HG03064 (cell line): ENCODE results near the gene WBP1L.
"Not testable (repeated sequence)": the region's sequence is repeated elsewhere in the genome, so short reads cannot be mapped to it uniquely, and the experiment has no call there.

Experiments used
- ATAC-seq: cut with Tn5 transposase; IDR thresholded peaks from one replicate; pipeline ENCODE4 v1.9.1; 2021; ENCODE audit warnings: low read depth; ENCODE audit not compliant: unreplicated experiment

Gene WBP1L

GRCh38 chr10:102832987-102833386 is 89.2 kb downstream of the WBP1L start:
- no peak for ATAC-seq

GRCh38 chr10:102834143-102834542 is 90.4 kb downstream of the WBP1L start:
- no peak for ATAC-seq

- ATAC-seq = no peak
These were observed 91.3 kb downstream of the WBP1L start for GRCh38 chr10:102835007-102835482.

GRCh38 chr10:102837230-102837721 is 93.5 kb downstream of the WBP1L start, which contains the start of gene CYP17A1:
TSS of gene CYP17A1 (minus strand) at chr10:102837413. CDS start at chr10:102837361, 52 bp downstream.
- ATAC-seq = no peak

DNA sequence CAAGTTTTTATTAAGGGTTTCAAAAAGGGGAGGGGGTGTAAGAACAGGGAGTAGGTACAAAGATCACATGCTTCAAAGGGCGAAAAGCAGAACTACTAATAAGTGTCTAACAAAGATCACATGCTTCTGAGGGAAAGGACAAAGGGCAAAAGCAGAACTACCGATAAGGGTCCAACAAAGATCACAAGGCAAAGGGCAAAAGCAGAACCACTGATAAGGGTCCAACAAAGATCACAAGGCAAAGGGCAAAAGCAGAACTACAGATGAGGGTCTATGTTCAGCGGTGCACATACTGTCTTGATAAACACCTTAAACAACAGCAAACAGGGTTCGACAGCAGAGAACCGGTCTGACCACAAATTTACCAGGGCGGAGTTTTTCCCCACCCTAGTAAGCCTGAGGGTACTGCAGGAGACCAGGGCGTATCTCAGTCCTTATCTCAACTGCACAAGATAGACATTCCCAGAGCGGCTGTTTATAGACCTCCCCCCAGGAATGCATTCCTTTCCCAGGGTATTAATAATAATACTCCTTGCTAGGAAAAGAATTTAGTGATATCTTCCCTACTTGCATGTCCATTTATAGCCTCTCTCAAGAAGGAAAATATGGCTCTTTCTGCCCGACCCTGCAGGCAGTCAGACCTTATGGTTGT is 94.7 kb downstream of the WBP1L start:
- ATAC-seq = not testable (repeated sequence)

DNA sequence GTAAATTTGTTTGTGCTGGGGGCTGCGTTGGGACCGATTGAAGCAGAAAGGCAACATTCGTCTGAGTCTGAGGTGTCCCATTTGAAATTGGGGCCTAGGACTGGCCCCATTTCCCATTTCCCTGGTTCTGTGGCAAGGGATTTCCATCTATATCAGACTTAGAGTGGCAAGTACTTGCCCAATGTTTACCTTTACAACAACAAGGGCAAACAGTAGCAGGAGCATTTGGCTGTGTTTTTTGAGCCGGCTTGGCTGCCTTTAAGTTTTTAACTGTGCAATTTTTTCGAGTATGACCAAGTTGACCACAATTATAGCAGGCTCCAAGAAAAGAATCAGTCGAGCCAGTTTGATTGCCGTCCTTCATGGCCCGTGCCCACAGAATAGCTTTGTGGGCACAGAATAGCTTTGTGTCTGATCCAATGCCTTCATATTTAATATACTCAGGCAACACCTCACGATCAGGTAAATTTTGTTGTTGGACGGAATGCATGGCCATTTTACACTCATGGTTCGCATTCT is 98.1 kb downstream of the WBP1L start:
- no peak for ATAC-seq

DNA sequence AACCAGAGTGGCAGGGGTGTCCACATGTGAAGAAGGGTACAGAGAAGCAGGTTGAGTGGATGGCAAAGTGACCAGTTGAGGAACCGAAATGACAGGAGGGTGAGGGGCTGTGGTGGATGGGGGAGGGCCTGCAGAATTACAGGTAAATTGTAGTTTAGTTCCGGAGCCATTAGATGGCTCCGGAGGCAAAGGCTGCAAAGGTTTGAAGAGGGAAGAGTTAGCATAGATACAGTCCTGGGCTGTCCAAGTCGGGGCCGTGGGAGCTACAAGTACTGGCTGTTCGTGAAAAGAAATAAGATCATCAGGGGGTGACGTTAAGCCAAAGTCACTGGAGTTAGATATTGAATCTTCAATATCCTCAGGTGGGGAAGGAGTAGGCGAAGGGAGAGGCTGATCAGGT is 99.4 kb downstream of the WBP1L start:
- ATAC-seq = not testable (repeated sequence)

DNA sequence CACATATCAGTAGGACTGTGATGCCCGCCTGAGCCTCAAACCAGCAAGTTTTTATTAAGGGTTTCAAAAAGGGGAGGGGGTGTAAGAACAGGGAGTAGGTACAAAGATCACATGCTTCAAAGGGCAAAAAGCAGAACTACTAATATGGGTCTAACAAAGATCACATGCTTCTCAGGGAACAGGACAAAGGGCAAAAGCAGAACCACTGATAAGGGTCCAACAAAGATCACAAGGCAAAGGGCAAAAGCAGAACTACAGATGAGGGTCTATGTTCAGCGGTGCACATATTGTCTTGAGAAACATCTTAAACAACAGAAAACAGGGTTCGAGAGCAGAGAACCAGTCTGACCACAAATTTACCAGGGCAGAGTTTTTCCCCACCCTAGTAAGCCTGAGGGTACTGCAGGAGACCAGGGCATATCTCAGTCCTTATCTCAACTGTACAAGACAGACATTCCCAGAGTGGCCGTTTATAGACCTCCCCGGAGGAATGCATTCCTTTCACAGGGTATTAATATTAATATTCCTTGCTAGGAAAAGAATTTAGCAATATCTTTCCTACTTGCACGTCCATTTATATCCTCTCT is 100.5 kb downstream of the WBP1L start:
- ATAC-seq = not testable (repeated sequence)

DNA sequence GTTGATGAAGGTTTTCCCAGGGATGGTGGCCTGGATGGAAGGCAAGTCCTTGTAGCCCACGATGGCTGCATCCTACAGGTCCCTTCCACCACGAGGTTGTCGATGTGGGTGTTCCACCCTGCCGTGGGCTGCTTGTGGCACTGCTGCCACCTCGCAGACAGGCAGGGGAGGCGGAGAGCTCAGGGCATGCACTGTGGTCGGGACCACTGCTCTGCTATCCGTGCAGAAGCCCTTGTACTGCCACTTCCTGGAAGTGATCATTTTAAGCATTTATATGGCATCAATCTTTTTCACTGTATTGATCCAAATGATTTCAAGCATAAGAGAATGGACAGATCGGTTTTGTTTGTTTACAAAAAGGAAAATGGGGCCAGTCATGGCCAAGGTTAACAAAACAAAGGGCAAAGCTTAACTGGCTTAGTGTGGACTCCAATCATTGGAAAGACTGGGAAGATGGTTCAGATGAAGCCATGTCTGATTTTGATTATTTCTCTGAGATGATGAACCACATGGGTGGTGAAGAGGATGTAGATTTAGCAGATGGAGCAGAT is 101.7 kb downstream of the WBP1L start:
- ATAC-seq = no peak

DNA sequence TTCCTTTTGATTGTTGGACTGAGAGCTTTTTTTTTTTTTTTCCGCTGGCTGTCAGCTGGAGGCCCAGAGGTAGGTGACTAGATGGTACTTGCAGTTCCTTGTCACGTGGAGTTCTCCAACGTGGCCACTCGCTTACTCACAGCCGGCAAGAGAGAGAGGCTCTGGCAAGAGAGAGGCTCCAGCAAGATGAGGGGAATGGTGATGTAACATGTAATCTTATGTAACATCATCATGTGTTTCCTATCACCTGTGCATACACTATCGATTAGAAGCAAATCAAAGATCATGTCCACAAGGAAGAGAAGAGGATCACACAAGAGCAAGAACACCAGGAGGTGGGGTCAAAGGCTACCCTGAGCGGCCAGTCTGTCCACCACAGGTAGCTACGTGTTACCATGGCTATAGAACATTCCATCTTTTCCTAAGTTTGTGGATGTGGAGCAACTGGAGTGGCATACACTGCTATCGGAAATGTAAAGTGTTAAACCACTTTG is 106.3 kb downstream of the WBP1L start:
- ATAC-seq = no peak

DNA sequence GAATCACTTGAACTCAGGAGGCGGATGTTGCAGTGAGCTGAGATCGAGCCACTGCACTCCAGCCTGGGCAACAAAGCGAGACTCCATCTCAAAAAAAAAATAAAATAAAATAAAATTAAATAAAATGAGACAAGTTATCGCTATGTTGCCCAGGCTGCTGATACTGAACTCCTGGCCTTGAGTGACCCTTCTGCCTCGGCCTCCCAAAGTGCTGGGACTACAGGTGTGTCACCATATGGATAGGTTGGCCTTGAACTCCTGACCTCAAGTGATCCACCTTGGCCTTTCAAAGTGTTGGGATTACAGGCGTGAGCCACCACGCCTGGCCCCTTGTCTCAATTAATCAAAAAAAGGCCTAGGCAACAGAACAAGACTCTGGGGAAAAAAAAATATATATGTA is 109.5 kb downstream of the WBP1L start:
- ATAC-seq = not testable (repeated sequence)

DNA sequence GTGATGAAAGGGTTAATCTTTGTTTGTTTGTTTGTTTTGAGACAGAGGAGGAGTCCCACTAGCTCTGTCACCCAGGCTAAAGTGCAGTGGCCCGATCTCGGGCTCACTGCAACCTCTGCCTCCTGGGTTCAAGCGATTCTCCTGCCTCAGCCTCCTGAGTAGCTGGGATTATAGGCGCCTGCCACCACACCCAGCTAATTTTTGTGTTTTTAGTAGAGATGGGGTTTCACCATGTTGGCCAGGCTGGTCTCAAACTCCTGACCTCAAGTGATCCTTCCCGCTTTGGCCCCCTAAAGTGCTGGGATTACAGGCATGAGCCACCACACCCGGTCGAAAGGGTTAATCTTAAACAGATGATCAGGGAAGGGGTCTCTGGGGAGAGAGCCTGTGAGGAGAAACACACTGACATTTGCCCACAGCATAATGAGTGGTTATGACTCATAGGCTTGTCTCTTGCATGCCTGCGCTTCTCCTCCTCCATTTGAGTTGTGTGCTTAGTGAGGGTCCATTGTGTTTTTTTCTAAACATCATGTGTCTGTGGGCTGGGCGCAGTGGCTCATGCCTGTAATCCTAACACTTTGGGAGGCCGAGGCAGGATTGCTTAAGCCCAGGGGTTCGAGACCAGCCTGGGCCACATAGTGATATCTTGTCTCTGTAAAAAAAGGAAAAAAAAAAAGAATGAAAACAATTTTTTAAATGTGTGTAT is 112.1 kb downstream of the WBP1L start:
- not testable (repeated sequence) for ATAC-seq

DNA sequence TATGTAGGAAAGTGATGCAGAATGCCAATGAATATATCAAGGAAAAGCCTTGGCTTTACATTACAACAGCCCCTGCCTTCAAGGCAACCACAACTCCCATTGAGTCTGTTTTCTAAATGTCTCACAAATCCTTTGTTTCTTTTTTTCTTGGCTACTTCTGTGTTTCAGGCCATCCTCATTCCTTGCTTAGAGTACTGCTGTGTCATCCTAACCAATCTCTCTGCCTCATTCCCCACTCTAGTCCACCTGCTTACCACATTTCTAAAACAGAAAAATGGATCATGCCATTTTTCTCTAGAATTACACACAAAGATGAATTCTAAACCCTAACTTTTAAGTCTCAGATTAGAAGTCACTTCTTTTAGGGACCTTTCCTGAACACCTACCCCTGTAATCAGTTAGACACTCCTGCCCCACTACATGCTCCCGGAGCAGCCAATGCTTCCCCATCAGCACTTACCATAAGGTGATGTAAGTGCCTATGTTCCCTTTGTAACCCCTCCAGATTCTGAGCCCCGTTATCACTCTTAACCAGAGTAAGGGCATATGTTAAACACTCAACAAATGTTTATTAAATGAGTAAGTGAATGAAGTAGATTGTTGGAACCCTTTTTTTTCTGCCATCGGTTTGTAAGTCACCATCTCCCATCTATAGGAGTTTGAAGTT is 113.1 kb downstream of the WBP1L start:
- no peak for ATAC-seq

GRCh38 chr10:102859911-102860310 is 116.2 kb downstream of the WBP1L start:
- ATAC-seq = no peak

DNA sequence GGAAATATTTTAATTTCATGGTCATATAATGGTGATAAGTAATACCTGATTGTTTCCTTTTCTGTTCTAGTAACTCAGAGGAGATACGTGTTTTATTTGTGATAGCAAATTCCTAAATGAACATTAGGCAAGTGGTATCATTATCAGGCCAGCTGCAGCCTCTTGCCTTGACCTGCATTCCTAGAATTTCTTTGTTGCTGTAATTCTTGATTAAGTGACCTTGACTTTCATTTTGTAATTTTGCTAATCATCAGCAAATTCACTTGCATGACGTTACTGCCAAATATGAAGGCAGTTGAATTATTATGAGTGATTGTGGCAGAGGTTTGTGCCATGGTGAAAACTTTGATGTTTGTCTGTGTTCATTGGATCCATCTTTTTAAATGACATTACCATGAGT is 119.9 kb downstream of the WBP1L start:
- ATAC-seq = no peak

DNA sequence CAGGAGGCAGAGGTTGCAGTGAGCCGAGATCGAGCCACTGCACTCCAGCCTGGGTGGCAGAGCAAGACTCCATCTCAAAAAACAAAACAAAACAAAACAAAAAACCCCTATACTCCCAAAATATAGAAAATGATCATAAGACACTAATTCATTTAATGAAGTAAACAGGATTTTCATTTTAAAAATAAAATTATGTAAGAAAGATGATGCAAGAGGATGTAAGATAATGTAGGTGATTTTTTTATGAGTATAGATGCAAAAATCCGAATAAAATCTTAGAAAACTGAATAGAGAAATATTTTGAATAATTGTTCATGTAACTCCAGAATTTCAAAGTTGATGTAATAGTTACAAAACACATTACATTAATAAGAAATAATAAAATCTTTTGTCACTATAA is 121.9 kb downstream of the WBP1L start:
- ATAC-seq = no peak
